NCI-H460 (cell line): ENCODE measurements around the gene CLEC3B. TPM values are rescaled to one million over a fixed set of nuclear protein-coding genes. Genes with fewer than 3 reads are reported as not detected.
"Not testable (repeated sequence)": the region's sequence is repeated elsewhere in the genome, so short reads cannot be mapped to it uniquely, and the experiment has no call there.

Source experiments
- DNase-seq: peaks from one replicate; pipeline ENCODE4 v3.0.0-alpha.2; 2016; ENCODE audit warnings: low read depth; ENCODE audit errors: extremely low read depth
- total RNA-seq: library from RNA; depleted of rRNA; stranded (reverse); fragments of >200 nt; shearing (Covaris generic); gene quantifications from 2 replicates; pipeline ENCODE4 v1.2.3, GENCODE V29; 2014

The CLEC3B gene
- total RNA-seq, 1 experiment from 2014 or later: 0.12 TPM

- no peak for DNase-seq
Observed at GRCh38 chr3:45064512-45065372, 38.6 kb downstream of the CLEC3B start.

- DNase-seq: no peak
Observed at GRCh38 chr3:45065373-45065720, 39.2 kb downstream of the CLEC3B start.

- DNase-seq: no peak
Observed at GRCh38 chr3:45066109-45066801, 40.2 kb downstream of the CLEC3B start.

GRCh38 chr3:45067486-45067885, 41.4 kb downstream of the CLEC3B start:
- DNase-seq: no peak

- DNase-seq: no peak
Observed at GRCh38 chr3:45067941-45068340, 41.8 kb downstream of the CLEC3B start.

GRCh38 chr3:45071075-45071474, 45.0 kb downstream of the CLEC3B start:
- no peak for DNase-seq

- no peak for DNase-seq
Observed at GRCh38 chr3:45075821-45076625, 49.9 kb downstream of the CLEC3B start.

GRCh38 chr3:45078256-45078655, 52.2 kb downstream of the CLEC3B start:
- DNase-seq: not testable (repeated sequence)

- DNase-seq: no peak
Observed at GRCh38 chr3:45078910-45079522, 52.9 kb downstream of the CLEC3B start.

- no peak for DNase-seq
Observed at GRCh38 chr3:45079715-45080114, 53.6 kb downstream of the CLEC3B start.

GRCh38 chr3:45080824-45081223, 54.7 kb downstream of the CLEC3B start:
- no peak for DNase-seq

GRCh38 chr3:45081506-45082141, 55.5 kb downstream of the CLEC3B start:
- DNase-seq: no peak

- no peak for DNase-seq
Observed at GRCh38 chr3:45082142-45082538, 56.0 kb downstream of the CLEC3B start.

GRCh38 chr3:45083023-45083422, 56.9 kb downstream of the CLEC3B start:
- no peak for DNase-seq

GRCh38 chr3:45084361-45084760, 58.3 kb downstream of the CLEC3B start:
- DNase-seq: no peak

GRCh38 chr3:45084820-45085816, 59.0 kb downstream of the CLEC3B start:
- no peak for DNase-seq
